ENCODE measurements around the gene CHP1.
"Not testable (repeated sequence)": the region's sequence is repeated elsewhere in the genome, so short reads cannot be mapped to it uniquely, and the experiment has no call there.

The CHP1 gene

GRCh38 chr15:41291065-41291631, 60.1 kb downstream of the CHP1 start:
- DNase-seq (ENCODE audit: low read depth, low spot score), result no peak

GRCh38 chr15:41292521-41292920, 61.5 kb downstream of the CHP1 start:
- DNase-seq (ENCODE audit: low read depth, low spot score), result no peak

GRCh38 chr15:41301139-41301538, 70.1 kb downstream of the CHP1 start:
- not testable (repeated sequence) for DNase-seq (ENCODE audit: low read depth, low spot score)

- no peak for DNase-seq (ENCODE audit: low read depth, low spot score)
These were observed 70.5 kb downstream of the CHP1 start for GRCh38 chr15:41301587-41301986.

GRCh38 chr15:41304149-41304770, 73.2 kb downstream of the CHP1 start:
- no peak for DNase-seq (ENCODE audit: low read depth, low spot score)

GRCh38 chr15:41307679-41308078, 76.6 kb downstream of the CHP1 start:
- no peak for DNase-seq (ENCODE audit: low read depth, low spot score)

GRCh38 chr15:41309226-41309905, 78.3 kb downstream of the CHP1 start:
- no peak for DNase-seq (ENCODE audit: low read depth, low spot score)

GRCh38 chr15:41320805-41321330, 89.8 kb downstream of the CHP1 start:
- DNase-seq (ENCODE audit: low read depth, low spot score), result not testable (repeated sequence)

- no peak for DNase-seq (ENCODE audit: low read depth, low spot score)
These were observed 92.5 kb downstream of the CHP1 start for GRCh38 chr15:41323611-41324010.

- DNase-seq (ENCODE audit: low read depth, low spot score), result no peak
These were observed 100.2 kb downstream of the CHP1 start for GRCh38 chr15:41331281-41331680.

All from iPS DF 19.7 (cell line).